GM03348 (cell line): ENCODE data around the gene TCAP.

Source experiments
- DNase-seq: peaks from one replicate; pipeline ENCODE4 v3.0.0; 2012; ENCODE audit warnings: low spot score

Gene TCAP

DNA sequence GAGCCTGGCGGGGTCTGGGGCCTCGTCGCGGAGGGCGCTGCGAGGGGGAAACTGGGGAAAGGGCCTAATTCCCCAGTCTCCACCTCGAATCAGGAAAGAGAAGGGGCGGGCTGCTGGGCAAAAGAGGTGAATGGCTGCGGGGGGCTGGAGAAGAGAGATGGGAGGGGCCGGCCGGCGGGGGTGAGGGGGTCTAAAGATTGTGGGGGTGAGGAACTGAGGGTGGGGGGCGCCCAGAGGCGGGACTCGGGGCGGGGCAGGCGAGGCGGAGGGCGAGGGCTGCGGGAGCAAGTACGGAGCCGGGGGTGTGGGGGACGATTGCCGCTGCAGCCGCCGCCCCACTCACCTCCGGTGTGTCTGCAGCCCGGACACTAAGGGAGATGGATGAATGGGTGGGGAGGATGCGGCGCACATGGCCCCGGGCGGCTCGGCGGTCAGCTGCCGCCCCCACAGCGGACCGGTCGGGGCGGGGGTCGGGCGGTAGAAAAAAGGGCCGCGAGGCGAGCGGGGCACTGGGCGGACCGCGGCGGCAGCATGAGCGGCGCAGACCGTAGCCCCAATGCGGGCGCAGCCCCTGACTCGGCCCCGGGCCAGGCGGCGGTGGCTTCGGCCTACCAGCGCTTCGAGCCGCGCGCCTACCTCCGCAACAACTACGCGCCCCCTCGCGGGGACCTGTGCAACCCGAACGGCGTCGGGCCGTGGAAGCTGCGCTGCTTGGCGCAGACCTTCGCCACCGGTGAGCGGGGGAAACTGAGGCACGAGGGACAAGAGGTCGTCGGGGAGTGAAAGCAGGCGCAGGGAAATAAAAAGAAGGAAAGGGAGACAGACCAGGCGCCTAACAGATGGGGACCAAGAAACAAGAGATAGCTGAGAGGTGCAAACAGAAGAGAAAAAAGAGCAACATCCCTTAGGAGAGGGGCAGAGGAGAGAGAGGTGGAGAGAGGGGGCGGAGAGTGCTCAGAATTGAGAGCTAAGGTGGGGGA, 3.1 kb downstream of the TCAP start, which contains the start of gene PNMT:
Gene PNMT, plus strand, starts transcription at position 509 of the 980 bp plus-strand sequence. Its CDS starts 23 bp downstream, at position 532.
- peak; percentile 72 for DNase-seq

DNA sequence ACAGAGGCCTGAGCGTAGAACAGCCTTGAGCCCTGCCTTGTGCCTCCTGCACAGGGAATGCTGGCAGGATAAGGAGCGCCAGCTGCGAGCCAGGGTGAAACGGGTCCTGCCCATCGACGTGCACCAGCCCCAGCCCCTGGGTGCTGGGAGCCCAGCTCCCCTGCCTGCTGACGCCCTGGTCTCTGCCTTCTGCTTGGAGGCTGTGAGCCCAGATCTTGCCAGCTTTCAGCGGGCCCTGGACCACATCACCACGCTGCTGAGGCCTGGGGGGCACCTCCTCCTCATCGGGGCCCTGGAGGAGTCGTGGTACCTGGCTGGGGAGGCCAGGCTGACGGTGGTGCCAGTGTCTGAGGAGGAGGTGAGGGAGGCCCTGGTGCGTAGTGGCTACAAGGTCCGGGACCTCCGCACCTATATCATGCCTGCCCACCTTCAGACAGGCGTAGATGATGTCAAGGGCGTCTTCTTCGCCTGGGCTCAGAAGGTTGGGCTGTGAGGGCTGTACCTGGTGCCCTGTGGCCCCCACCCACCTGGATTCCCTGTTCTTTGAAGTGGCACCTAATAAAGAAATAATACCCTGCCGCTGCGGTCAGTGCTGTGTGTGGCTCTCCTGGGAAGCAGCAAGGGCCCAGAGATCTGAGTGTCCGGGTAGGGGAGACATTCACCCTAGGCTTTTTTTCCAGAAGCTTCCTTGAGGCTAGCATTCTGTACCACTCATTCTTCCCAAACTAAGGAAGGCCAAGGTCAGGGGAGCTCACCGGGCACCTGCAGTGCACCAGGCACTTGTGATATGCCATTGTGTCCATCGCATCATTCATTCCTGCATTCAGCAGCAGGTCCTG, 5.0 kb downstream of the TCAP start:
- no peak for DNase-seq

DNA sequence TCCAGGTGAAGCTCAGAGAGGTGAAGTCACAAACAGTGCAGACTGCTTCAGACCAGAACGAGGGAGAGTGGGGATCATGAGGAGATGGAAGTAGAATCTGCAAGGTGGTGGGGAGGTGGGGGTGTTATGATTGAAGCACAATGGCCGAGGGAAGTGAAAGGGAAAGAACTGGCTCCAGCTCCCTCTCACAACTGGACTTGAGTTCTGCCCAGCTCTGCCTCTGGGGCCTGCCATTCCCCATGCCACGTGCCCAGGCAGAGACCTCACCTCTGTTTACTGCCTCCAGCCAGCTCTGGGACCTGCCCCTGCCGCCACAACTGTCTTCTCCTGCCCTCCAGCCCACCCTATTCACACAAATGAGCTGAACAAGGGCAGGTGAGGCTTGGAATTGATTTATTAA, 5.6 kb downstream of the TCAP start:
- no peak for DNase-seq

DNA sequence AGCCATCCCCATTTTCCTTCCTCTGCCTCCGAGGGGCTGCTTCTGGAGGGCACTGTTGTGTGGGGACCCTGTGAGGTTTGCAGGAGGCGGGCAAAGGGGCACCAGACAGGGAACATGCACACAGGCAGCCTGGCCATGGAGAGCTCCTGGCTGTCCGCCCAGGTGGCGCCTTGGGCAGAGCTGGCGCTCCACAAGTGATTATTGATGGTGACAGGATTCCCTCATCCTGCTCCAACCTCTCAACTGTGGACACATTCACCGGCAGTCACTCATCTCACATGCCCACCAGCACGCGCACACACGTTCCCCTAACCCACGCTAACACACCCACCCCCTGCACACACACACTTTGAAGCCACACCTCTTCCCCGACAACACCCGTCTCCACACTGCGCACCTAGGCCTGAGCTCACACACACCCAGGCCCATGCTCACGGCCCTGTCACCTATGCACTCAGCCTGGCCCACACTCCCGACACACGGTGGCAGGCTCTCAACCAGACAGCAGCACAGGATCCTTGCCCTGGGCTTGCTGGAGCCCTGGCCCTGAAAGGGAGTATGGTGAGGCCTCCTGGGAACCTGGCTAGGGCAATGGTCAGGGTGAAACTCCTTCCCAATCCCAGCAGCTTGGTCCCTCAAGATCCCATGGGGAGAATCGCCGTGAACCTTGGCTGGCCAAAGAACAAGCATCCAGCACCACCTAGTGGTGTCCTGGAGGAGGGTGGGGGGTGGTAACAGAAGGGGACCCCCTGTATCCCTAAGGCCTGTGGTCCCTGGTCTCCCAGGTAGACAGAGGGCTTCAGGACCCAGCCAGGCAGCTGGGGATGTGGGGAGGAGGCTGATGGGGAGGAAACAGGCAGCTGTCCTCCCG, 6.7 kb downstream of the TCAP start:
- peak; percentile 64 for DNase-seq

DNA sequence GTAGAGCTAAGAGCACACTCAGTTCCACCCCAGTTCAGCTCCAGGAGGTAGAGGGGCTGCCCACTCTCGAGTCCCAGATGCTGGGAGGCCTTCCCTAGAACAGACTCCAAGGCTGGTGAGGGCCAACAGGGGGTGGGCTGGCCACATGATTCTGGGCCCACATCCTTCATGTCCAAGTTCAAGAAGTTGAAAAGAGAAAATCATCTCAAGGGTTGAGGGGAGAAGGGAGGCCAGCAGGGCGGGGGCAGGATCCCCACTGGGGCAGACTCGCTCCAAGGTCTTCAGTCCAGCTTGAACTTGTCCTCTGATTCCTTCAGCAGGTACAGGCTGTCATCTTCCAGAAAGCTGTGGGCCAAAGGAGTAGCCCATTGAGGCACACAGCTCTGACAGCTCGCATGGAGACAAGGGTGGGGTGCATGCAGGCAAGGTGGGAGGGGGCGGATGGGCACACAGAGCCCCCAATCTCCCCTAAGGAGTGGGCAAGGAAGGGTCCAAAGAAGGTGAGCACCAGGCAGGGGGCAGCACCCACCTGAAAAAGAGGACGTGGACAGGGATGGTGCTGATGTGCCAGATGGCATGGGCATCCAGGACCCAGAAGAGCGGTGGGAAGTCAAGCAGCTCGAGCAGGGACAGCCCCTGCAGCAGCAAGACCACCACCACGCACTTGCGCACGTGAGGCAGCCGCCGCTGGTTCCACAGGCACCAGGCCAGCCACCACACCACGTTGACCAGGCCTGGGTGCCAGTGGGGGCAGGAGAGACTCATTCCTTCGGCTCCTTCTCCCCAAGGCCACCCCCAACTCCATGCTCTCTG, 7.6 kb downstream of the TCAP start:
- no peak for DNase-seq

DNA sequence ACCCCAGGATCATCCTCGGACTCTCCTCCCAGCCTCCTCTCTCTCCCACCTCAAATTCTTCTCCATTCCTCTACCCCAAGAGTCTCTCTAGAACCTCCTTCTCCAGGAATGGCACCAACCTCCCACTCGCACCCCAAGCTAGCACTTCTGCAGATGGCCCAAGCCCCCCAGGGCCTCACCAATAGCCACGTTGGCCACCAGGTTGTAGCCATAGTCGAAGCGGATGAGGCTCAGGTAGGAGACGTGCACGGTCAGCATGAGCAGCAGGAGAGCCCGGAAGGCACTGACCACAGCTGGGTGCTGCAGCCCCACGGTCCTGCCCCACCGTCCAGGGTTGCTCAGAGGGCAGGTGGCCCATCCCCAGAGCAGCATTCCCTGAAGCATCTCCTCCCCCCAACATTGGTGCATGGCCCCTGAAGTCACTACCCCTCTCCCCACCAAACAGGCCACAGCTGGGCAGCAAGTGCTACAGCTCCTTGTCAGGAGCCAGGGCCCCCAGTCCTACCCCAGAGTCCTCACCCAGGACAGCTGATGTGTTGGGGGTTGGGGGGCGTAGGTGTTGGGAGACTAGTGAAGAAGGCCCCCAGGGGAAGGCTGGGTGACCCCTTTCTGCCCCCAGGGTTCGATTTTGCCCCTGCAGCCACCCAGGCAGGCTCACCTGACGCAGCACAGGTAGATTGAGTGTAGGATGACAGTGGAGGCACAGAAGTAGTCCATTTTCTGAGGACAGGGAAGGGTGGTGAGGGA, 8.4 kb downstream of the TCAP start:
- no peak for DNase-seq

DNA sequence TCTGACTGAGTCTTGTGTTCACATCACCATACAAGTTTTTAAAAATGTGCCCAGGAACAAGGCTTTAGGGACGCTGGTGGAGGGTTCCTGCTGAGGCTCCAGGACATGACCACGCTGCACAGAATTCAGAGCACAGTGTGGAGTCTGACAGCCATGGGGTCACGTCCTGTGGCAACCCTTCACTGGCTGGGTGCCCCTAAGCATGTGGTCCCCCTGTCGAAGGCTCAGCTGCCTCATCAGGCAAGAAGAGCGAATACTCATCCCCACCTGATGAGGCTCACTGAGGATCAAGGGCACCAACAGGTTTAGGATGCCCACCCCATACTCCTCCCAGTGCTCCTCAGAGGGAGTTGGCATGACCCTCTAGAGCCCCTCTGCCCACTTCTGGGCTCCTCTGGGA, 9.0 kb downstream of the TCAP start:
- DNase-seq = no peak

DNA sequence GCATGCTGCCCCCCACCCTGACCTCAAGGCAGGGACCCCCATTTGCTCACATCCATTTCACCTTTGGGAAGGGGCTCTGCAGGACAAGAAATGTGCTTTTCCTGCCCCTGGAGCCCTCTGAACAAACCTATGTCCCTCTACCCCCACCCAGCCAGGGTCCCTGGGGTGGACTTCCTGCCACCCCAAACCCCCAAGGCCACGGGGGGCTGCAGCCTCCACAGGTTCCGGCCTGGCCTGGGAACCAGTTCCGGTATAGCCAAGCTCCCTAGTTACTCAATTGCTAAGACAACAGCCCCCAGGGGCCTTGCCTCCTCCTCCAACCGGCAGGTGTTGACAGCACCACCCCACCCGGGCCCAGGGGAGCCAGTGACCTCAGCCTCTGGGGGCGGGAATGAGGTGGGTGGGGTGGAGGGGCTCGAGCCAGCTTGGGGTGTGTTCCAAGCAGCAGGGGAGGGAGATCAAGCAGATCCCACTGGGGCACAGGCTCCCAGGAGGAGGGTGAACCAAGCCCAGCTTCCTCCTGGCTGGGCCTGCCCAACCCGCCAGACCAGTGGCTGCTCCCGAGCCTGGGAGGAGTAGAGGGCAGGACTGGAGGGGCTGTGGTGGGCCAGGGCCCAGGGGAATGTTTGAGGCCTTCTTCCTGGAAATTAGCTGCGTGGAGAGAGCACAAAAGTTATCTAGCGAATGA, 9.7 kb downstream of the TCAP start:
- no peak for DNase-seq

DNA sequence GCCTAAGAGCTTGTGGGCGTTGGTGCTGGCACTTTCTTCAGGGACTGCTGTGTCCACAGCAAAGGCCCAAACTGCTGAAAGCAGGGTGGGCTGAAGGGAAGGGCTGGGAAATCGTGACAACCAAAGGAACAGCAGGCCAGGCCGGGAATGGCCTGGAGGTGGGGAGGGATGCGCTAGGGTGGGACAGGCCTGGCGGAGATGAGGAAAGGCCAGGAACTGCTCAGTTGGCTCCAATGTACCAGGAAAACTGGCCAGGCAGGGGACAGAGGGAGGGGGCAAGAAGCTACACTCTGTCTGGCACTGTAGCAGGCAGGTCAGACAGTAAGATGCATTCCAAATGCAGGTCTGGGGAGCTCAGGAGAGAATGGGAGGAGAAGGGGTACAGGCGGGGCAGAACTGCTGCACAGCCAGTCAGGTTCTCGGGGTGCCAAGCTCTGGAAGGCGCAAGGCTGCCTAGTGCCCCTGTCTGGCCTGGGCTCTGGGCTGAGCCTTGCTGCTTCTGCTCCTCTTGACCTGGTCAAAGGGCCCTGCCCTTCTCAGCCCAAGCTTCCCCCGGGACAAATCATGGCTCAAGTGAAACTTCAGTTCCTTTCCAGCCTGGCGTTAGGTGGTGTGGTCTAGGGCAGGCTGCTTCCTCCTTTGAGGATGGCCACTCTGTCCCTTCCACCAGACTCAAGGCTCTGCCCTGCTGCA, 10.4 kb downstream of the TCAP start:
- DNase-seq = no peak

DNA sequence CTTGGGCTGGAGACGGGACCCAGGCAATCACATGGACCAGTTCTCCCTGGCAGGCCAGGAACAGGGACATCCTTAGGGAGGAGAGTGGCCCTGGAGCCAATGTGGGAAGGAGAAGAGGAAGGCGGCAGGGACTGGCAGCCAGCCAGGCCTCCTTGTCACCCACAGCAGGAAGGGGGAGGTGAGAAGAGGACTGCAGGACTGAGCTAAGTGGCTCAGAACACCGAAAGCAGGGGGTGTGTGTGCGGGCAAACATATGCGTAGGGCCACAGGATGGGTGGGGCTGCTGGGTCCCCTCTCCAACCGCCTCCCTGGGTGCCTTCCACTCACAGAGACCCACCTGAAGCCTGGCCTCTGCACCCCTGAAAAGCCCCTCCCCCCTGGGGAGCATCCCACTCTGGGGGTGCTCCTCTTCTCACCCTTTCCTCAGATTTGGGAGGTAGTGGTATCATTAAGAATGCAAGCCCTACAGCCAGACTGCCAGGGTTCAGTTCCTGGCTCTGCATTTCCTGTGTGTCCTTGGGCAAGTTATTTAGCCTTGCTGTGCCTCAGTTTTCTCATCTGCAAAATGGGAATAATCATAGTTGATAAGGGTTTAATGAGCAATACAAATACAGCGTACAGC, 11.2 kb downstream of the TCAP start:
- no peak for DNase-seq

DNA sequence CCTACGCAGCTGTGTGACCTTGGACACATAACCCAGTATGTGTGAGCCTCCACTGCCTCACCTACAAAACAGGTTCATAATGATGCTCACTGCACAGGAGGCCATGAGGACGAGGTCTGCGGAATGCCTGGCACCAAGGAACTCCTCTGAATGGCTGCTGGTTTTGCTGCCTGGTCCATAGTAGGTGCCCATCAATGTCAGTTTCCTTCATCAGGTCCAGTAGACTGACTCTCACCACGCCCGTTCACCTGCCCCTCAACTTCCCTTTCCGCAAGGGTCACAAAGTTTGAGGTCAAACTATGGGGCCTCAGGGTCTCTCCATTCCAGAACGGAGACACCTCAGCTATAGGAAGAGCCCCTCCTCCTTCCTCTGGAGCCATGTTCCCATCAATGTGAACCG, 11.9 kb downstream of the TCAP start:
- DNase-seq = no peak

DNA sequence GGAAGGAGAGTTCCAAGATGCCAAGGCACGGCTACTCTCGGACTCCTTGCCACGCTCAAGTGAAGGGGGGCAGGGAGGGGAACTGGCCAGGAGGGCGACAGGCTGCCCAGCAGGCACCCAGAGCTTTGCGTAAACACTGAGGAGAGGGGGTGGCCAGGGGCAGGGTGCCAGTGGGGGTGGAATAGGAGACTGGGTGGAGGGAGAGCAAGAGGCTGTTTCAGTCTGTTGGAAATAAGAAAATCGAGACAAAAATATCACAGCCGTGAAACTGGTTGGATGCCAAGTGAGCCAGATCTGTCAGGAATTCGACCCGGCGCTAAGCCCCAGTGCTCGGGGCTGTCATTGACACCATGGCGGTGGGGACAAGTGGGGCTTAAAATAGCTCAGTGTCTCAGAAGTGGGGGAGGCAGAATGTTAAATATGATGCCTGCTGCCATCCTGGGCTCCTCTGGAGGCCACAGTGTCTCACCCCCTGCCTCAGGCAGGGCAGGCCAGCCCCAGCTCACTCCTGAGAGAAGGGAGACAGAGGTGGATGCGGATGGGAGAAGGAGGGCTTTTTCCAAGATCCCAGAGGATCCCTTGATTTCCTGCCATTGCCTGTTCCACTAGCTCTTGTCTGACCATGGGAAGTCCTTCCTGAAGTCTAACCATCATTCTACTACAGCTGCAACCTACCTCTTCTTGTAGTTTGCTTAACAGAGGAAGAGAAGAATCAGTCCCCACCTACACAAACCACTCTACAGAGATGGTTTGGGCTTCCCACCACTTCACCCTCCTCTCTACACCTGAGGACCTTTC, 12.6 kb downstream of the TCAP start:
- DNase-seq = no peak

DNA sequence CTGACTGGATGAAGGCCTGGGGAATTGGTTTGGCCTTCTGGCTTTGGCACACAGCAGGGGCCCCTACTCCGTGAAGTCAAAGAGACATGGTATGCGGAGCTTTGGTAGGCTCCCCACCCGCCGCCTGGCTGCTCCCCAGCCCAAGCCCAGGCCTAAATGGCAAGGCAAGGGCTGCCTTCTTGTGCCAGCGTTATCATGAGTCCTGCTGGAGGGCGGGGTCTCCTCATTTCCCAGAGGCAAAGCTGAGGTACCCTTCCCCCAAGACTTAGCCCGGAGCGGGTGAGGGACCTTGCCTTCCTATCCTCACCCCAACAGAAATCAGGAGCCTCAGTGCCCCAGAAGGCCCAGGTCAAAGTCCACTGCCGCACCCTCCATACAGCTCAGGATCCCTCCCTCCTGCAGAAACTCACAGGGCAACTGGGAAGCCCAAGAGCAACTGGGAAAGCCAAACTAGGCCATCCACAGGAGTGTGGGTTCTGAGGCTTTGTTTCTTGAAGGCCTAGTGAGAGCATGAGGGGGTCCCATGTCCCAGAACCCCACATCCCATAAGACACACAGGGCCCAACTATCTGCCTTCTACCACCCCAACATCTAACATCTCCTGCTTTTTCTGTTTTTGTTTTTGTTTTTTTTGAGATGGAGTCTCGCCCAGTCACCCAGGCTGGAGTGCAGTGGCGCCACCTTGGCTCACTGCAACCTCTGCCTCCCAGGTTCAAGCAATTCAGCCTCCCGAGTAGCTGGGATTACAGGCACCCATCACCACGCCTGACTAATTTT, 13.4 kb downstream of the TCAP start:
- no peak for DNase-seq

DNA sequence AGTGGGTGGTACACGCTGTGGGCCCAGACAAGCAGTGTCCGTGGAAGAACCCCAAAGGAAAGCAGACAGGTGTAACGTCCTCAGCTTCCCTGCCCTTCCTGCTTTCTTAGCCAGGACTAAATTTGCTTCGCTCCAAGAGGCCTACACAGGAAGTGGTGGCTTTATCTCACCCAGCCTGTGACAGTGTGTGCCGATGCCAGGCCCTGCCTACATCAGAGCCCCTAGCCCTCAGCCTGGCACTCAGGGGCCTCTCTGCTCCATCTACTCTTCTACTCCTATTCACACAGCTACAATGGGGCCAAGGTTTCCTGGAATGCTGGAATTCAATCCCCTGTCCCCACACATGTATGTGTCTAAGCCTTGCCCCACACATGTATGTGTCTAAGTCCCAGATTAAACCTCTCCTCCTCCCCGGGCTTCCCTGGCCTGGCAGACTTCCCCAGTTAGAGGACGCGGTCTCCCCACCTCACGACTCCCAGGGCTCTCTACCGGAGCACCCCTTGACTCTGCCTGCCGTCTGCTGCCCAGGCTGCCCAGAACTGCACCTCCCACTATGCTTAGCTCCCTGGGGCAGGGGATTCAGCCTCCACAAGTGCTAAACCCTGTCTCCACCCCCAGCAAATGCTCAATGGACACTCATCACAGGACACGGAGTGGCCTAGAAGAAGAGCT, 14.5 kb downstream of the TCAP start:
- no peak for DNase-seq

DNA sequence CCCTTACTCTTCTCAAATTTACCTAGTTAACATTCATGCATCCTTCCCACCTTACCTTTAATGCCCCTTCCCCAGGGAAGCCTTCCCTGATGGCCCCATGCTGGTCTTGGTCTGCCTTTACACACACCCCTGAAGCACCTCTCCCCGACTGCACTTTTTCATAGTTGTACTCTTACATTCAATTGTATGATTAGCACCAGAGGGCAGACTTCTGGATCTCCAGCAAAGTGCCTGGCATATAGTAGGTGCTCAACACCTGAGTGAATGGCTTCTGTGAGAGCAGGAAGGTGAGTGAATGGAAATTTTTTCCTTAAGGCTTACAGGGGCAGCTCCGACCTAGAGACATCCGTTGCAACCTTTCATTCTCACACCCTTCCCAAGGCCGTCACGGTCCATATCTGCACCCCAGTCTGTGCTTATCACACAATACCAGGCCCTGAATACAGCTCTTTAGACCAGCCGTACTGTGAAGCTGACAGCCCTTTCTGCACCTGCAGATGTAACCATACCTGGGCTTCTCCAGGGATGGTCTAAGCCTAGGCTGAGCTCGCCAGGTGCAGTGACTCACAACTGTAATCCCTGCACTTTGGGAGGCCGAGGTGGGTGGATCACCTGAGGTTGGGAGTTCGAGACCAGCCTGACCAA, 18.3 kb downstream of the TCAP start:
- DNase-seq = no peak
